Endothelial cell of umbilical vein (primary cell): ENCODE measurements around the gene SLC46A3. TPM values are rescaled to one million over a fixed set of nuclear protein-coding genes. Genes with fewer than 3 reads are reported as not detected.

Experiments
- BruUV-seq: library from RNA; stranded (reverse); fragments of 400-500 nt; replicated peaks from 2 replicates; lab custom pipeline; 2021; lab: Mats Ljungman, UMichigan
- CTCF ChIA-PET: fragments of 300-600, 350-600 bp; sonication (Branson Sonifier 250); formaldehyde crosslinking; loops from one replicate; lab custom pipeline; 2021; ENCODE audit warnings: antibody characterized with exemption, inconsistent platforms; lab: Charles Lee
- POLR2A ChIA-PET: fragments of 300-600, 350-600 bp; sonication (Branson Sonifier 250); formaldehyde crosslinking; loops from one replicate; lab custom pipeline; 2021; ENCODE audit warnings: antibody characterized with exemption, inconsistent platforms; lab: Charles Lee
- DNase-seq: peaks from one replicate; pipeline ENCODE4 v3.0.0-alpha.2; 2011; ENCODE audit warnings: low read depth, low spot score
- FAIRE-seq: peaks from 2 replicates; lab custom pipeline; 2011; peaks lifted over from hg19 to GRCh38; lab: Jason Lieb, UNC
- H2AFZ ChIP-seq: 2 replicates; pipeline ENCODE4 v1.6.0; 2012; ENCODE audit warnings: low read depth, low read length, control low read depth, inconsistent platforms
- H3K27ac ChIP-seq: 2 replicates; pipeline ENCODE4 v1.5.1; 2011; ENCODE audit warnings: low read depth, mild to moderate bottlenecking, control low read depth, low read length, moderate library complexity; ENCODE audit not compliant: insufficient read depth
- H3K27me3 ChIP-seq, 2 experiments: 2 replicates each; pipeline versions ENCODE4 v1.6.0 to v1.6.1; 2011; ENCODE audit warnings: low read length in 2 of 2, mixed read lengths in 1 of 2; ENCODE audit not compliant: control insufficient read depth in 2 of 2, insufficient read depth in 2 of 2
- H3K36me3 ChIP-seq, 2 experiments: 2 replicates in 1 of 2; 3 replicates in 1 of 2; pipeline ENCODE4 v1.5.1; 2011; ENCODE audit warnings: low read length in 2 of 2, mild to moderate bottlenecking in 1 of 2, moderate library complexity in 1 of 2; ENCODE audit not compliant: control insufficient read depth in 2 of 2, insufficient read depth in 2 of 2; ENCODE audit errors: extremely low read depth in 1 of 2
- H3K4me1 ChIP-seq: 3 replicates; pipeline ENCODE4 v1.5.1; 2011; ENCODE audit warnings: mild to moderate bottlenecking, low read length; ENCODE audit not compliant: control insufficient read depth, insufficient read depth; ENCODE audit errors: extremely low read depth
- H3K4me2 ChIP-seq: 2 replicates; pipeline ENCODE4 v1.6.1; 2011; ENCODE audit warnings: low read length, control low read depth, mixed read lengths; ENCODE audit not compliant: insufficient read depth
- H3K4me3 ChIP-seq, 3 experiments: fragments of 200-600 bp in 1 of 3; sonication (generic), shearing (Covaris generic) in 1 of 3; replicated peaks in 1 of 3; 2 replicates each; pipeline ENCODE4 v1.5.1; 2011 to 2016; ENCODE audit warnings: control low read depth in 3 of 3, low read length in 3 of 3, mild to moderate bottlenecking in 2 of 3, inconsistent platforms in 1 of 3, low read depth in 1 of 3, moderate library complexity in 1 of 3; ENCODE audit not compliant: insufficient read depth in 1 of 3
- H3K79me2 ChIP-seq: 2 replicates; pipeline ENCODE4 v1.6.0; 2012; ENCODE audit warnings: low read length, inconsistent platforms; ENCODE audit not compliant: control insufficient read depth, insufficient read depth
- H3K9ac ChIP-seq: replicated peaks from 2 replicates; pipeline ENCODE3; 2011; ENCODE audit warnings: low read length, control low read depth; ENCODE audit not compliant: insufficient read depth; ENCODE audit errors: extremely low read depth
- H3K9me1 ChIP-seq: replicated peaks from 3 replicates; pipeline ENCODE4 v1.6.0; 2011; ENCODE audit warnings: mild to moderate bottlenecking, low read length; ENCODE audit not compliant: control insufficient read depth, insufficient read depth; ENCODE audit errors: extremely low read depth
- H3K9me3 ChIP-seq: replicated peaks from 2 replicates; pipeline ENCODE4 v1.5.1; 2012; ENCODE audit warnings: low read length, inconsistent platforms; ENCODE audit not compliant: control insufficient read depth, insufficient read depth
- H4K20me1 ChIP-seq: replicated peaks from 2 replicates; pipeline ENCODE3; 2011; ENCODE audit warnings: mild to moderate bottlenecking, low read length; ENCODE audit not compliant: control insufficient read depth, insufficient read depth; ENCODE audit errors: extremely low read depth
- CTCF ChIP-seq, 2 donors: IDR thresholded peaks; 1 replicate in 1 of 2; 2 replicates in 1 of 2; pipeline ENCODE4 v1.5.1; 2011; ENCODE audit warnings: low read length in 2 of 2, mild to moderate bottlenecking in 2 of 2, moderate library complexity in 2 of 2, control low read depth in 1 of 2, inconsistent platforms in 1 of 2, low read depth in 1 of 2; ENCODE audit not compliant: insufficient read depth in 1 of 2; ENCODE audit errors: extremely low read depth in 1 of 2
- EZH2 ChIP-seq: IDR thresholded peaks from 2 replicates; pipeline ENCODE4 v1.6.1; 2012; ENCODE audit warnings: borderline replicate concordance, low read depth, mild to moderate bottlenecking, moderate library complexity, low read length, inconsistent platforms; ENCODE audit not compliant: severe bottlenecking
- FOS ChIP-seq: IDR thresholded peaks from 2 replicates; pipeline ENCODE4 v1.6.1; 2011; ENCODE audit warnings: mild to moderate bottlenecking, low read length, moderate library complexity, borderline replicate concordance; ENCODE audit not compliant: insufficient read depth
- GATA2 ChIP-seq: IDR thresholded peaks from 2 replicates; pipeline ENCODE4 v1.7.0; 2011; ENCODE audit warnings: low read depth, mild to moderate bottlenecking, moderate library complexity, mixed read lengths, low read length; ENCODE audit not compliant: insufficient read length, insufficient read depth
- JUN ChIP-seq: IDR thresholded peaks from 2 replicates; pipeline ENCODE4 v1.6.1; 2011; ENCODE audit warnings: borderline replicate concordance, low read depth; ENCODE audit not compliant: insufficient read length, insufficient read depth
- MYC ChIP-seq: IDR thresholded peaks from one replicate; pipeline ENCODE4 v1.6.1; 2011; ENCODE audit warnings: mild to moderate bottlenecking, low read depth, low read length
- POLR2A ChIP-seq: IDR thresholded peaks from 2 replicates; pipeline ENCODE4 v1.6.1; 2012; ENCODE audit warnings: low read depth, mild to moderate bottlenecking, control low read depth, low read length
- POLR2AphosphoS5 ChIP-seq: IDR thresholded peaks from 2 replicates; pipeline ENCODE4 v1.6.1; 2012; ENCODE audit warnings: low read depth, mild to moderate bottlenecking, control low read depth, low read length, moderate library complexity; ENCODE audit not compliant: insufficient read depth
- dilution Hi-C: fragments of 300-500 bp; cut with MboI; formaldehyde crosslinking; loops from one replicate; pipeline ENCODE4 v1.15.0; 2019; ENCODE audit warnings: low sequenced_read_pairs; ENCODE audit not compliant: extremely low pct_ligation_motif_present
- intact Hi-C: fragments of 100-400 bp; cut with micrococcal nuclease; formaldehyde crosslinking; loops from one replicate; pipeline ENCODE4 v1.10.0; 2022
- polyA plus RNA-seq, 4 experiments: library from polyadenylated mRNA; depleted of rRNA in 3 of 4; stranded (reverse) in 3 of 4; unstranded in 1 of 4; fragments of >200 nt; gene quantifications; 2 replicates each; pipeline versions ENCODE4 v1.2.1 to v1.2.3, GENCODE V29; 2011 to 2012; ENCODE audit warnings: missing spikeins in 1 of 4
- total RNA-seq: library from RNA; stranded (reverse); gene quantifications from 2 replicates; pipeline ENCODE4 v1.2.3, GENCODE V29; 2021

The SLC46A3 gene
- total and polyA plus RNA-seq, 2 donors (not counting 3 experiments of a cell fraction or from before 2014, with no cell fraction given) = 2.0 to 2.1 TPM

DNA sequence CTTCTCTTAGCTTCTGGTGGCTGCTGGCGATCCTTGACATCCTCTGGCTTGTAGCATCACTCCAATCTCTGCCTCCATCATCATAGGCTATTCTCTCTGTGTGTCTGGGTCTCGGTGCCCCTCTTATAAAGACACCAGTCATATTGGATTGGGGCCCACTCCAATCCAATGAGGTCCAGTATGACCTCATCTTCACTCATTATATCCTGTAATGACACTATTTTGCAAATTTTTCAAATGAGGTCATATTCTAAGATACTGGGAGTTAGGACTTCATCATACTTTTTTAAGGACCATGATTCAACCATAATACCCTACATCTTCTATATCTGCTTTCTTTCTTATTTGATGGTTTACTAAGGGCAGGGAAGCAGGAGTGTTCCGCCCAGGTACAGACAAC lies 12.0 kb upstream of the SLC46A3 start:
- DNase-seq (no peak), FAIRE-seq (no peak)
- Histone ChIP-seq H3K27me3 (peaks cover 9 to 15% of the 10 kb centered on the region in 2 experiments), H3K4me3 (no peak overlapping the region), H3K27ac (no peak overlapping the region), H3K36me3 (no peaks in the 10 kb centered on the region), H4K20me1 (no peaks in the 10 kb centered on the region), H3K9ac (no peak overlapping the region), H3K79me2 (no peaks in the 10 kb centered on the region), H3K4me2 (no peak overlapping the region), H2AFZ (no peak overlapping the region), H3K4me1 (no peaks in the 10 kb centered on the region), H3K9me3 (no peaks in the 10 kb centered on the region), H3K9me1 (no peaks in the 10 kb centered on the region)
- intact Hi-C loops (no loop called here), dilution Hi-C loops (no loop called here)
- POLR2A ChIA-PET = no interaction called here
- no TSS peak for BruUV-seq
- CTCF ChIA-PET = no interaction called here
- TF ChIP-seq CTCF (IDR thresholded peaks at IDR 0.05; ENCODE audit: extremely low read depth in 1 of 2, insufficient read depth in 1 of 2, low read depth in 1 of 2, low read length in 2 of 2) = no peak
- TF ChIP-seq JUN = no peak
- TF ChIP-seq FOS = no peak
- no peak for TF ChIP-seq POLR2A
- TF ChIP-seq GATA2 = no peak
- TF ChIP-seq POLR2AphosphoS5 = no peak
- TF ChIP-seq EZH2 = no peak
- TF ChIP-seq MYC = no peak
